ENCODE measurements around the gene TMEM272.

- no peak for TF ChIP-seq POLR2AphosphoS5 (IDR thresholded peaks at IDR 0.05)
- TF ChIP-seq CTCF (IDR thresholded peaks at IDR 0.05): no peak
- no peak for TF ChIP-seq POLR2A (IDR thresholded peaks at IDR 0.05)
- no peak for TF ChIP-seq EP300 (IDR thresholded peaks at IDR 0.05)
Measured at GRCh38 chr13:51825681-51826254, 19.2 kb downstream of the TMEM272 start.

All from stomach (tissue), 4 donors.